GM19351 (cell line): ENCODE measurements around the gene EPHB6.
A peak's percentile ranks its signal among the peaks of the same experiment; 100 is the strongest.

ENCODE experiments used
- ATAC-seq: cut with Tn5 transposase; IDR thresholded peaks from one replicate; pipeline ENCODE4 v1.9.1; 2021; ENCODE audit warnings: mild to moderate bottlenecking, moderate library complexity; ENCODE audit not compliant: unreplicated experiment

Gene EPHB6

GRCh38 chr7:142832417-142832816 is 22.5 kb upstream of the EPHB6 start:
- ATAC-seq, result no peak

GRCh38 chr7:142833174-142834048 is 21.5 kb upstream of the EPHB6 start:
- peak; percentile 69 for ATAC-seq

- no peak for ATAC-seq
Observed at GRCh38 chr7:142835487-142835886, 19.4 kb upstream of the EPHB6 start.

- ATAC-seq, result no peak
Observed at GRCh38 chr7:142836426-142836825, 18.4 kb upstream of the EPHB6 start.

- no peak for ATAC-seq
Observed at GRCh38 chr7:142838461-142839213, 16.2 kb upstream of the EPHB6 start.

- ATAC-seq, result no peak
Observed at GRCh38 chr7:142842251-142842766, 12.6 kb upstream of the EPHB6 start.

- ATAC-seq, result no peak
Observed at GRCh38 chr7:142847353-142847752, 7.5 kb upstream of the EPHB6 start.

- no peak for ATAC-seq
Observed at GRCh38 chr7:142851269-142851668, 3.6 kb upstream of the EPHB6 start.

- no peak for ATAC-seq
Observed at GRCh38 chr7:142851919-142852318, 3.0 kb upstream of the EPHB6 start.

GRCh38 chr7:142853739-142854371 is 1.0 kb upstream of the EPHB6 start:
- ATAC-seq, result peak; percentile 77

GRCh38 chr7:142855114-142855743 is 353 bp downstream of the EPHB6 start:
- ATAC-seq, result peak; percentile 11

- ATAC-seq, result no peak
Observed at GRCh38 chr7:142855756-142856564, 1.1 kb downstream of the EPHB6 start.

GRCh38 chr7:142856565-142857245 is 1.8 kb downstream of the EPHB6 start:
- ATAC-seq, result no peak

- no peak for ATAC-seq
Observed at GRCh38 chr7:142857625-142858024, 2.7 kb downstream of the EPHB6 start.

- no peak for ATAC-seq
Observed at GRCh38 chr7:142859411-142859810, 4.5 kb downstream of the EPHB6 start.

GRCh38 chr7:142859829-142860228 is 5.0 kb downstream of the EPHB6 start:
- ATAC-seq, result no peak

GRCh38 chr7:142860968-142861367 is 6.1 kb downstream of the EPHB6 start:
- ATAC-seq, result no peak

- ATAC-seq, result no peak
Observed at GRCh38 chr7:142862351-142862750, 7.5 kb downstream of the EPHB6 start.

GRCh38 chr7:142862786-142863400 is 8.0 kb downstream of the EPHB6 start:
- no peak for ATAC-seq
